Vagina (tissue), 2 donors: ENCODE measurements around the gene HTRA3. TPM values are rescaled to one million over a fixed set of nuclear protein-coding genes. Genes with fewer than 3 reads are reported as not detected.

Source experiments
- DNase-seq, 2 donors: peaks; one replicate each; pipeline ENCODE4 v3.0.0-alpha.2; 2017; ENCODE audit errors: extremely low spot score in 2 of 2
- H3K27ac ChIP-seq: fragments of 200-600 bp; sonication (generic); one replicate; pipeline ENCODE4 v1.5.1; 2019
- H3K27me3 ChIP-seq: fragments of 200-600 bp; sonication (generic); one replicate; pipeline ENCODE4 v1.5.1; 2019
- H3K36me3 ChIP-seq, 2 donors: fragments of 200-600 bp; sonication (generic); one replicate each; pipeline ENCODE4 v1.5.1; 2017 to 2019
- H3K4me1 ChIP-seq: fragments of 200-600 bp; sonication (generic); one replicate; pipeline ENCODE4 v1.5.1; 2019
- H3K4me3 ChIP-seq, 2 donors: fragments of 200-600 bp; sonication (generic); 1 replicate in 1 of 2; 2 replicates in 1 of 2; pipeline ENCODE4 v1.5.1; 2016 to 2019
- H3K9me3 ChIP-seq: fragments of 200-600 bp; sonication (generic); one replicate; pipeline ENCODE4 v1.5.1; 2019
- CTCF ChIP-seq, 3 experiments: fragments of 450-650 bp in 2 of 3; fragments of 200-600 bp in 1 of 3; sonication (generic) in 1 of 3; IDR thresholded peaks; one replicate each; pipeline ENCODE4 v1.5.1; 2017 to 2019; ENCODE audit warnings: antibody characterized with exemption in 3 of 3, mild to moderate bottlenecking in 2 of 3, moderate library complexity in 2 of 3
- POLR2A ChIP-seq, 2 donors: fragments of 450-650 bp; IDR thresholded peaks; one replicate each; pipeline ENCODE4 v1.6.1; 2017; ENCODE audit warnings: antibody characterized with exemption in 2 of 2, mild to moderate bottlenecking in 2 of 2, moderate library complexity in 2 of 2
- POLR2AphosphoS5 ChIP-seq, 2 donors: sonication (generic); formaldehyde crosslinking; IDR thresholded peaks; one replicate each; pipeline ENCODE4 v1.9.0; 2017; ENCODE audit warnings: antibody characterized with exemption in 2 of 2, mild to moderate bottlenecking in 2 of 2, low read depth in 1 of 2; ENCODE audit not compliant: insufficient read depth in 1 of 2
- intact Hi-C: fragments of 100-400 bp; cut with DNase I; formaldehyde crosslinking; loops from one replicate; pipeline ENCODE4 v1.15.1; 2023
- total RNA-seq: library from RNA; depleted of rRNA; stranded (reverse); fragments of >200 nt; gene quantifications from one replicate; pipeline ENCODE4 v1.2.3, GENCODE V29; 2016

The HTRA3 gene
- total RNA-seq, 1 donor from 2014 or later, result 33.1 TPM

DNA sequence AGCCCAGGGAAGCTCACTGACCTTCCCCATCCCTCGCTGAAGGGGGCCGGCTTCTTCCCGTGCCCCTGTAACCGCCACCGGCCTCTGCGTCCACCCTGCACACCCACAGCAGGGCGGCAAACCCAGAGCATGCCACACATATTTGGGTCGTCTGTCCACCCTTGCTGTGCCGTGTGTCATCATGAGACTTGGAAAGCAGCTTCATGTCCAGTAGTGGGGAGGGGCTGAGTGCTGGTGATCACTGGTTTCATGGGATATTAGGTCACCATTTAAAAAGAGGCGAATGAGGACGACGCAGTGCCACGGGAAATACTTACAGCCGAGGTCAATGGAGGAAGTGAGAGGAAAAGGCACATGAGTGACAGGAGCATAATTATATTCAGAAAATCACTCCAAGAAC lies 74.8 kb downstream of the HTRA3 start:
- intact Hi-C loops, result no loop called here
- no peak overlapping the region for H3K4me3 ChIP-seq
- H3K9me3 ChIP-seq, result no peaks in the 10 kb centered on the region
- peaks cover 25% of the 10 kb centered on the region for H3K4me1 ChIP-seq
- TF ChIP-seq POLR2A (IDR thresholded peaks at IDR 0.05) (no peak), POLR2AphosphoS5 (IDR thresholded peaks at IDR 0.05; ENCODE audit: insufficient read depth in 1 of 2, low read depth in 1 of 2) (no peak), CTCF (IDR thresholded peaks at IDR 0.05) (no peak)
- no peak overlapping the region for H3K27ac ChIP-seq
- peak; percentile 37 to 79 for DNase-seq
- no peaks in the 10 kb centered on the region for H3K36me3 ChIP-seq
- no peaks in the 10 kb centered on the region for H3K27me3 ChIP-seq

GRCh38 chr4:8345053-8345945 lies 75.7 kb downstream of the HTRA3 start:
- Histone ChIP-seq H3K27me3 (no peaks in the 10 kb centered on the region), H3K4me3 (no peak overlapping the region), H3K27ac (no peak overlapping the region), H3K36me3 (no peaks in the 10 kb centered on the region), H3K9me3 (no peaks in the 10 kb centered on the region), H3K4me1 (peaks cover 25% of the 10 kb centered on the region)
- TF ChIP-seq POLR2AphosphoS5 (IDR thresholded peaks at IDR 0.05; ENCODE audit: insufficient read depth in 1 of 2, low read depth in 1 of 2) (no peak), CTCF (IDR thresholded peaks at IDR 0.05) (no peak), POLR2A (IDR thresholded peaks at IDR 0.05) (no peak)
- peak; percentile 69 to 91 for DNase-seq
- intact Hi-C loops, result no loop called here

GRCh38 chr4:8345946-8346814 lies 76.6 kb downstream of the HTRA3 start:
- Histone ChIP-seq H3K27ac (no peak overlapping the region), H3K4me3 (no peak overlapping the region), H3K36me3 (no peaks in the 10 kb centered on the region), H3K4me1 (peaks cover 28% of the 10 kb centered on the region), H3K27me3 (no peaks in the 10 kb centered on the region), H3K9me3 (no peaks in the 10 kb centered on the region)
- no peak for TF ChIP-seq POLR2A (IDR thresholded peaks at IDR 0.05)
- no peak for TF ChIP-seq POLR2AphosphoS5 (IDR thresholded peaks at IDR 0.05; ENCODE audit: insufficient read depth in 1 of 2, low read depth in 1 of 2)
- TF ChIP-seq CTCF (IDR thresholded peaks at IDR 0.05), result no peak
- DNase-seq, result peak; percentile 75 to 81
- intact Hi-C loops, result no loop called here

- peak in 1 of 2 donors; percentile 91 for DNase-seq
- H3K27ac ChIP-seq, result no peak overlapping the region
- peaks cover 27% of the 10 kb centered on the region for H3K4me1 ChIP-seq
- TF ChIP-seq POLR2AphosphoS5 (IDR thresholded peaks at IDR 0.05; ENCODE audit: insufficient read depth in 1 of 2, low read depth in 1 of 2), result no peak
- no peak for TF ChIP-seq POLR2A (IDR thresholded peaks at IDR 0.05)
- no peak for TF ChIP-seq CTCF (IDR thresholded peaks at IDR 0.05)
- no peak overlapping the region for H3K4me3 ChIP-seq
- H3K36me3 ChIP-seq, result no peaks in the 10 kb centered on the region
- no peaks in the 10 kb centered on the region for H3K9me3 ChIP-seq
- intact Hi-C loops, result no loop called here
- no peaks in the 10 kb centered on the region for H3K27me3 ChIP-seq
Measured at GRCh38 chr4:8346838-8347605, 77.5 kb downstream of the HTRA3 start.
